ENCODE results near the gene RBPMS2.
"Not testable (repeated sequence)": the region's sequence is repeated elsewhere in the genome, so short reads cannot be mapped to it uniquely, and the experiment has no call there.

Gene RBPMS2

DNA sequence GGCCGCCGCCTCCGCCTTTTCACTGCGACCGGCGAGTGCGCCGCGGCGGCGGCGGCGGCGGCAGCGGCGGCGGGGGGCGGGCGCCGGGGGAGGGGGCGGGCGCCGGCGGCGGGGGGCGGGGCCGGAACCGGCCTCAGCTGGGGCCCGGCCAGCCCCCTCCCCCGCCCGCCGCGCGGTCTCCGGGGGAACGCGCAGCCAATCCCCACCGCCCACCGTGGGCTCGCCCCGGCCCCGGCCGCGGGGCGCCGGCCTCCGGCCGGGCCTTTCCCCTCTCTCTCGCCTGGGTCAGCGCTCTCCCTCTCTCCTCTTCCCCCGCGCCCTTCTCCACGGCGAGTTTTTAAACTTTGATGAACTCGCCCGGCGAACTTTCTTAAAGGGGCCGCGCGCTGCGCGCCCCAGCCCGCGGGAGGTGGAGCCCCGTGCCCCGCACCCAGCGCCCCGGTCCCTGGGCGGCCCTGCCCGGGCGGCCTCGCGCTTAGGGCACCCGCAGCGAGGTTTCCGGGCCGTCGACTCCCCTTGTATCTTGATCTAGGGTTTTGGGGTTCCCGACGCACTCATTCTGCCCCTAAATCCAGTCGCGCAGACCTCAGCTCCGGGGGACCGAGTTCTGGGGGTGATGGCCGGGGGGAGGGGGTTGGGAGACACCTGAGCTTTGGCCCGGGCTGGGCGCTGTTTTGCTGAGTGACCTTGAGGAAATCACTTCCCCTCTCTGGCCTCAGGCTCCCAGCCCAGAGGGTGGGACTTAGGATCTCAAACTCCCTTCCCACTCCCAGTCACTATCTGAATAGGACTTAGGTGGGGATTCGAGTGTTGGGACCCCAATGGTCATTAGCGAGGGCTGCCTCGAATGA is at the start of gene RBPMS2:
TSS of gene RBPMS2 (minus strand) at position 39 of the 851 bp plus-strand sequence. CDS start 270 bp downstream, outside the sequence.
- DNase-seq (ENCODE audit: low spot score), result peak; percentile 40

DNA sequence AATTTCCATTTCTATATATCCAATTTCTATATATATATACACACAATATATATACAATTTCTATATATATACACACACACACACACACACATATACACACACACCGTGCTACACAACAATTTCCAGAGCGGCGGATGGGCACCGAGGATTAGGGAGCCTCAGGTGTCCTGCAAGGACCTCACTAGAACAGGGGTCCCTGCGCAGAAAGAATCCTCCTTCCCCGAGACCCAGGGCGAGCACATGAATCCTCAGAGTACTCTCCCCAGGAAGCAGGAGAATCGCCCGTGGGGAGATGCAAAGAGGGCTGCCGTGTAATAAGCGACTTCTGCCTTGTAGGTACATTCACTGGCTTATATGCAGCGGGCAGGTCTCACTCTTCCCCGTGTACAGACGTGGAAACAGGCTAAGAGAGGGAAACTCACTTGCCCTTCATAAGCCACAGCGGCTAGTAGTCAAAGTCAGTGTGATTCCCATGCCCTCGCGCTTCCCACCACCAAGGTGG is 49.6 kb upstream of the RBPMS2 start:
- DNase-seq (ENCODE audit: low spot score), result no peak

DNA sequence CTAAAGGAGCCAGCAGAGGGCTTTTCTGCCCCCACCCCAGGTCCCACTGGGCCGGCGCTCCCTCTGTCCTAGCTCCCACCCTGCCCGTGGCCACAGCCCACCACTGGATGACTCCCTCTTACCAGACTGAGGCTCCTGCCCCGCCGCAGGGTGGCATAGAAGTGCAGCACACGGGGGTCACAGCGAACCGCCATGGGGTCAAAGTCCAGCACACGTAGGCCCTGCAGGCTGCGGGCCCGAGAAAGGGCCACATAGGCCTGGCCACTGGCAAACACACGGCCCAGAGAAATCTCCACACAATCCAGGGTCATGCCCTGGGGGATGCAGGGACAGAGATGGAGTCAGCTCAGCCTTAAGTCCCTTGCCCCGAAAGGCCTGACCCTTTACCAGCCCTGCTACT is 41.1 kb upstream of the RBPMS2 start:
- DNase-seq (ENCODE audit: low spot score), result no peak

DNA sequence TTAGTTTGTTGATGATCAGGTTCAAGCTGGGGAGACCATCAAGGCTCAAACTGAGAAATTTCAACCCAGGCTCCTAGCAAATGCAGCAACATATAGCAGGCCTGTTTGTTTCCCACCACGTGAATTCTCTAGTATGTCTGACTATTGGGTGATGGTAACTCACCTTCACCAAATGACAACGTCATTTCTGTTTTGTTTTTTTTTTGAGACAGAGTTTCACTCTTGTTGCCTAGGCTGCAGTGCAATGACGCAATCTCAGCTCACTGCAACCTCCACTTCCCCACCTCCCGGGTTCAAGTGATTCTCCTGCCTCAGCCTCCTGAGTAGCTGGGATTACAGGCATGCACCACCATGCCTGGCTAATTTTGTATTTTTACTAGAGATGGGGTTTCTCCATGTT is 39.6 kb upstream of the RBPMS2 start:
- DNase-seq (ENCODE audit: low spot score), result not testable (repeated sequence)

DNA sequence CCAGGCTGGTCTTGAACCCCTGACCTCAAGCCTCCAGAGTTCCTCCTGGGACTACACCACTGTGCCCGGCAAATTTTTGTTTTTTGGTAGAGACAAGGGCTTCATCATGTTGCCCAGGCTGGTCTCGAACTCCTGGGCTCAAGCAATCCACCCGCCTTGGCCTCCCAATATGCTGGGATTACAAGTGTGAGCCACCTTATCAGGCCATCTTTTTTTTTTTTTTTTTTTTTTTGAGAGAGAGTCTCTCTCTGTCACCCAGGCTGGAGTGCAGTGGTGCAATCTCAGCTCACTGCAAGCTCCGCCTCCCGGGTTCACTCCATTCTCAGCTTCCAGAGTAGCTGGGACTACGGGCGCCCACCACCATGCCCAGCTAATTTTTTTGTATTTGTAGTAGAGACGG is 38.9 kb upstream of the RBPMS2 start:
- DNase-seq (ENCODE audit: low spot score), result not testable (repeated sequence)

DNA sequence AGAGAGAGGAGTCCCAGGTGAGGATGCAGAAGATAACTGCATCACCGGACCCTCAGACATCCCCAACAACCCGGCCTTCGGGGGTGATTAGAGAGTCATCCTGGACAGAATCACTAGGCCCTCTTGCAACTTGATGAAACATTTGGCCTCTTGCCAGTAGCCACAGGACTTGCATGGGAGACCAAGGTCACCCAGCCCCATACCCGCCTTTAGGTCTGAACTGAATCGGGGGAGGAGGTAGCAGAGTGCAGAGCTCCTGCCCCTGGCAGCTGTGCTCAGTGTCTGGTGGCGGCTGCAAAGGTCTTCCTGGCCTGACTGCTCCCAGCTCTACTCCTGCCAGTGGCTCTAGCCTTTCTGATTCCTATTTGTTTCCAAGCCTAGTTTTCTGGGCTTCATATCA is 37.7 kb upstream of the RBPMS2 start:
- DNase-seq (ENCODE audit: low spot score), result no peak

DNA sequence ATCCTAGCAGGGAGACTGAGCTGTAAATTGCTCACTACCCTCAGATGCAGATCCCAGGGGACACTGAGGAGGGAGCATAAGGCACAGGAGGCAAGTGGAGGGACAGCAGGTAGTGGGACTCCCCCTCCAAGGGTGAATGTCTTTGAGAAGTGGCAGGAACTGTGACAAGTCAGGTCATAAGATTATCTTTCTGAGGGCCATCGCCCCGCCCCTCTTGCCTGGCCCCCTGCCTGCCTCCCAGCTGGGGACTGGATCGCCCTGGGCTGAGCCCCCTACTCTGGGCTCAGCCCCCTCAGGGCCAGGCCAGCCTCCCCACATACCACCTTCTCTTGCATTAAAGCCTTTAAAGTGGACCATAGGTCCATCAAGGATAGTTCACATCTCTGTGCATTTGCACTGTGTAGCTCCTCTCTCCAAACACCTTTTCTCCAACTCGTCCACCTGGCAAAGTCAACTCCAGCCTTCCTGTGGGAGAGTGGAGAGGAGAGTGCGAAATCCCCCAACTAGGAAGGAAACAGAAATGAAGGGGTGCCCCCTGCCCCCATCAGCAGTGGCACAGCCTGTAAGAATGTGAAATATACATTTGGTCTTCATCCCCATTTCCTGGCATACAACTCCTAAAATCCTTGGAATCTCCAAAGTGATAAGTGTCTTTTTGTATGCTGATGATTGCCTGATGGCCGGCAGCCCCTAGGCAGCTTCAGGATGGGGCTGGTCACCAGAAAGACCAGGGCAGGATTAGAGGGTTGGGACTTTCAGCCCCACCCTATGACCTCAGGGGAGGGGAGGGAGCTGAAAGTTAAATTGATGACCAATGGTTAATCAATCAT is 35.3 kb upstream of the RBPMS2 start:
- DNase-seq (ENCODE audit: low spot score), result no peak

DNA sequence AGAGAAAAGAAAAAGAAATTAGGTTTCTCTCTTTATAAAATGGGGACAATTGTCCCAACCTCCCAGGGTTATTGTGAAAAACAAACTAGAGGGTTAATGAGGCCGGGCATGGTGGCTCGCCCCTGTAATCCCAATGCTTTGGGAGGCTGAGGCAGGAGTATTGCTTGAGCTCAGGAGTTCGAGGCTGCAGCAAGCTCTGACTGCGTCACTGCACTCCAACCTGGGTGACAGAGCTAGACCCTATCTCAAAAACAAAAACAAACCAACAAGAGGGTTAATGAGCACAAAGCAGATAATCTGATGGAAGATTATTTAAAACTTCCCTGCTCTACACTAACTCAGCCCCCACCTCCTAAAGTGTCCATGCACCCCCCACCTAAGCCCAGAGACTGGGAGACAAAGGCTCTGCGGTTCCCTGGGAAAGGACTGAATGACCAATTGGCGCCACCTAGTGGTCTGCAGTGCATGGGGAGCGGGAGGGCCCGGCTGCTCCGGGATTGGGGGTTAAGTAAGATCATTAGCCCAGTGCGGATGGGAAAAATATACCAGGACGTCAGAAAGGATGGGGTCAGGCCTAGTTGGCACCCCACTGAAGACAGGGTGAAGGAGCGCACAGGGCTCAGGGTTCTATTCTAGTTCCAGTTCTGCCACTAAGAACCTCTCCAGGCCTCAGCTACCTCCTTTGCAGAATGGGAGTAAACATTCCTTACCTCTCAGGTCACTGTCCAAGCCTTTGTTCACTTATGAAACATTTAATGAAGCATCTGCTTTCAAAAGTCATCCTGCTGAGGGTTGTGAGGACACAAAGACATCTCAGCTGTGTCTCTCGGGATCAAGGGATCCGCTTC is 34.5 kb upstream of the RBPMS2 start:
- peak; percentile 89 for DNase-seq (ENCODE audit: low spot score)

DNA sequence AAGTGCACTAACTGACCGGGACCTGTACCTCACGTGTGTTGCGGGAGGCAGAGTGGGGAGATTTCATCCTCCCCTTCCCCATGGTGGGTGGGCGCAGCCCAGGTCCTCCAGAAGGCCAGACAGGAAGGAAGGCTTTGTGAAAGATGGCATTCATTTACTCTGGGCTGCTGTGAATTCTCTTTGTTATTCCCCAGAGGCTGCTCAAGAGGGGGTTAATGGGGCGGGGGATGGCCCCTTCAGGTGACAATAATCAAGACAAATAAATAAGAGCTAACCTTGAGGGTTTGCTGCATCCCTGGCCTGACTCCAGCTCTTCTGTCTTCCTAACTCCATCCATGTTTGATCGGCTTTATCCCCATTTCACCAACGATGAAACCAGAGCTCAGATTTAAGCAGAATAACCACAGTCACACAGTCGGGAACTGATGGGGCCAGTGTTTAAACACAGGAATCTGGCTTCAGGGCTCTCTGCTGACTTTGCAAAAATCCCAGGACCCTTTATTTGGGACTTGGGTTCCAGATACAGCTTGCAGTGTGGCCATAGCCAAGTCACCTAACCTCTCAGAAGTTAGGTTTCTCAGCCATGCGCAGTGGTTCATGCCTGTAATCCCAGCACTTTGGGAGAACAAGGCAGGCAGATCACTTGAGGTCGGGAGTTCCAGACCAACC is 33.5 kb upstream of the RBPMS2 start:
- no peak for DNase-seq (ENCODE audit: low spot score)

DNA sequence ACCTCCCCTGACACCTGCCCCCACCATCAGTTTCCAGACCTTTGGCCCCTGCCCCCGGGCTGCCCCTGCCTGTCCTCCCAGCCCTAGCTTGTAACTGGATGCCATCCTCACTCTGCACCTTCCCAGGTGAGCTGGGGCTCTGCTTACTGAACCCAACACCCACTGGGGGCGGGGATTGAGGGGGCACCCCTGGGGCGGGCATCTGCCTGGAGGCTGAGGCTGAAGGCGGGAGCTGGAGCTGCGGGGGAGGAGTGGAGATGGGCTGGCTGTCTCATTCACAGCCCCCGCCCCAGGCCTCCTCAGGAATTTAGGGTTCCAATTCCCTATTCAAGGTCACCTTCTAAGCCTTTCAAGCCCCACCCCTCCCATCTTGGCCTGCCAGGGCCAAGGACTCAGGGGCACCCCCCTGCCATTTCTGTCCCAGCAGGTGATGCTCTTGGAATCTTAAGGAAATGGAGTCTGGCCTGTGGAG is 32.4 kb upstream of the RBPMS2 start:
- DNase-seq (ENCODE audit: low spot score), result no peak

DNA sequence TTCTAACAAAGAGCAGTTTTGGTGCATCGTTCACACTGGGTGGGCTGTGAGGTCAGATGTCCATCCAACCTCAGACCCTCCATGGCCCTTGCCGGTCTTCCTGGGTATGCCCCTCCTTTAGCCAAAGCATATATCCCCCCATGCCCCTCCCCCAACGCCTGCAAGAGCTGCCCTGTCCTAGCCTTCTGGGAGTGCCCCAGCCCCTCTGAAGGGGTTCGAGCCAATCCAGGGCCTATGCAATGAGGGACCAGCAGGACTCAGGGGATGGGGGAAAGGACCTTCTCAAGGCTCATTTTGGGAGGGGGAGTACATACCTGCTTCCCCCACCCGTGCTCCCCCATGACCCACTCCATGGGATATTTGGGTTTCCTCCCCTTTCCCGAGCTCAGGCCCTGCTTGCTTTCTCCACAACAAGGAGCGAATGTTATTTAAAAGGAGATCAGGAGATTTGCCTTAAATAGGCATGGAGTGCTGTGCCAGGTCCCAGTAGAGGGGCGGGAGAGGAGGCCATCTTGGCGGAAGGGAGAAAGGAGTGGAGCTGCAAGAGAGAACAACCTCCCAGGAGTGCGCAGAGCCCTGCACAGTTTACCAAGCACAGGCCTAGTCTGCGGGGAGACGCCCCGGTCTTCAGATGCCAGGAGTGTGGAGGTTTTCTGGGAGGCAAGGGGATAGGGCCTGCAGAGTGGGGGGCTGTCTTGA is 31.8 kb upstream of the RBPMS2 start:
- no peak for DNase-seq (ENCODE audit: low spot score)

DNA sequence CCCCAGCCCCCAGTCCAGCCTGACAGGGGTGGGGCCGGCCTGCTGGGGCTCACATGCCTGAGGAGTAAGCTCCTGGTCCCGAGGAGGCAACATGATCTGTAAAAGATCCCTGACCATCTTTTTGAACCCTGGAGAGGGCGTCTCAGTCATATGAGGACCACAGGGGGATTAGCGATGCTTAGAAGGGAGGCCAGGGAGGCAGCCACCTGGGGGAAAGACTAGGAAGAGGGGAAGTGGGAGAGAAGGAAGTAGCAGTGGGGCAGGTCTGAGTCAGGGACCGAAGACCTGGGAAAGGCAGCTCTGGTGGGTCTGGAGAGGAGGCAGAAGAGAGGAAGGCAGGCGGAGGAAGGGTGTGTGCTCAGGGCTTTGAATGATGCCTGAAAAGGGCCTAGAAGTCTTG is 31.1 kb upstream of the RBPMS2 start:
- DNase-seq (ENCODE audit: low spot score), result no peak

DNA sequence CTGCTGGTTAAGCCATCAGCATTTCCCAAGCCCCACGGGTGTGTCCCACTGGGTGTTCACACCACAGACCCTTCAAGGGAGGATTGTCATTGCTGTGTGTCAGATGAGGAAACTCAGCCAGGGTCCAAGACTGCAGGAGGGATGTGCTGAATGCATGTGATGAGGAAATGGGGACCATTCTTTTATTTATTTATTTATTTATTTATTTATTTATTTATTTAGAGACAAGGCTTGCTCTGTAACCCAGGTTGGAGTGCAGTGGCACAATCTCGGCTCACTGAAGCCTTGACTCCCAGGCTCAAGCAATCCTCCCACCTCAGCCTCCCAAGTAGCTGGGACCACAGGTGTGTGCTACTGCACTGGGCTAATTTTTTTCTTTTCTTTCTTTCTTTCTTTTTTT is 29.2 kb upstream of the RBPMS2 start:
- no peak for DNase-seq (ENCODE audit: low spot score)

DNA sequence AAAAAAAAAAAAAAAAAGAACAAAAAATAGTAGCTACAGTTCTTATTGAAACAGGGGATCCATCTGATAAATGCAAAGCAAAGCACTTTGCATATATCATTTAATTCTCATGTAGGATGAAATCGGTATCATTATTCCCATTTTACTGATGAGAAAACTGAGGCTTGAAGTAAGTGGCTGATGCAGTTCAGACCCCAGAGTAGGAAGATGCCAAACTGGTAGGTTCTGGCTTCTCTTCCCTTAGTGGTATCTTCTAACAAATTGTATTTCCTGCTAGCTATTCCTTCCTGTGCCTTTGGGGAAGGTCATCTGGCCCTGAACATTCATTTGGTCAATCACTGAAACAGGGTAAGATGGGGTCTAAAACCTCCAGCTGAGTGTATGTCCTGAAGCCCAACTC is 28.1 kb upstream of the RBPMS2 start:
- DNase-seq (ENCODE audit: low spot score), result no peak

DNA sequence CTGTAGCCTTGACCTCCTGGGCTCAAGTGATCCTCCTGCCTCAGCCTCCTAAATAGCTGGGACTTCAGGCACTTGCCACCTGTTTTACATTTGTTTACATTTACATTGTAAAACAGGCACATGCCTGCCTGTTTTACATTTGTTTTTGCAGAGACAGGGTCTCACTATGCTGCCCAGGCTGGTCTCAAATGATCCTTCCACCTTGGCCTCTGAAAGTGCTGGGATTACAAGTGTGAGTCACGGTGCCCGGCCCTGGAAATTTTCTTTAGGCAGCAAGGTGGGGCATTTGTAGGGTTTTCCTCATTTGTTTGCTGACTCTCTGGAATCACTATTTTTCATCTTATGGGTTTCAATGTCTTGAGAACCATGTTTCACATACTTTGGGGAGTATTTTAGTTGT is 25.1 kb upstream of the RBPMS2 start:
- no peak for DNase-seq (ENCODE audit: low spot score)

DNA sequence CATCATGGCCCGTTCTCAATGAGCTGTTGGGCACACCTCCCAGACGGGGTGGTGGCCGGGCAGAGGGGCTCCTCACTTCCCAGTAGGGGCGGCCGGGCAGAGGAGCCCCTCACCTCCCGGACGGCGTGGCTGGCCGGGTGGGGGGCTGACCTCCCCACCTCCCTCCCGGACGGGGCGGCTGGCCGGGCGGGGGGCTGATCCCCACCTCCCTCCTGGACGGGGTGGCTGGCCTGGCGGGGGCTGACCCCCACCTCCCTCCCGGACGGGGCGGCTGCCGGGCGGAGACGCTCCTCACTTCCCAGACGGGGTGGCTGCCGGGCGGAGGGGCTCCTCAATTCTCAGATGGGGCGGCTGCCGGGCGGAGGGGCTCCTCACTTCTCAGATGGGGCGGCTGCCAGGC is 23.5 kb upstream of the RBPMS2 start:
- DNase-seq (ENCODE audit: low spot score), result not testable (repeated sequence)

DNA sequence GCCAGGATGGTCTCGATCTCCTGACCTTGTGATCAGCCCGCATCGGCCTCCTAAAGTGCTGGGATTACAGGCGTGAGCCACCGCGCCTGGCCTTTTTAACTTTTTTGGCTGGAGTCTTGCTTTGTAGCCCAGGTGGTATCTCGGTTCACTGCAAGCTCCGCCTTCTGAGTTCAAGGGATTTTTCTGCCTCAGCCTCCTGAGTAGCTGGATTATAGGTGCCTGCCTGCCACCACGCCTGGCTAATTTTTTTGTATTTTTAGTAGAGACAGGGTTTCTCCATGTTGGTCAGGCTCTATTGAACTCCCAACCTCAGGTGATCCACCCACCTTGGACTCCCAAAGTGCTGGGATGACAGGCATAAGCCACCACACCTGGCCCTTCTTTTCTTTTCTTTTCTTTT is 20.5 kb upstream of the RBPMS2 start:
- not testable (repeated sequence) for DNase-seq (ENCODE audit: low spot score)

DNA sequence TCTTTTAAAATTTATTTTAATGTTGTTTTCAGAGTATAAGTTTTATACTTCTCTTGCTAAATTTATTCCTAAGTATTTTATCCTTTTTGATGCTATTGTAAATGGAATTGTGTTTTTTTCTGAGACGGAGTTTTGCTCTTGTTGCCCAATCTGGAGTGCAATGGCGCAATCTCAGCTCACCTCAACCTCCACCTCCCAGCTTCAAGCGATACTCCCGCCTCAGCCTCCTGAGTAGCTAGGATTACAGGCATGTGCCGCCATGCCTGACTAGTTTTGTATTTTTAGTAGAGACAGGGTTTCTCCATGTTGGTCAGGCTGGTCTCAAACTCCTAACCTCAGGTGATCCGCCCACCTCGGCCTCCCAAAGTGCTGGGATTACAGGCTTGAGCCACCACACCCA is 19.9 kb upstream of the RBPMS2 start:
- not testable (repeated sequence) for DNase-seq (ENCODE audit: low spot score)

DNA sequence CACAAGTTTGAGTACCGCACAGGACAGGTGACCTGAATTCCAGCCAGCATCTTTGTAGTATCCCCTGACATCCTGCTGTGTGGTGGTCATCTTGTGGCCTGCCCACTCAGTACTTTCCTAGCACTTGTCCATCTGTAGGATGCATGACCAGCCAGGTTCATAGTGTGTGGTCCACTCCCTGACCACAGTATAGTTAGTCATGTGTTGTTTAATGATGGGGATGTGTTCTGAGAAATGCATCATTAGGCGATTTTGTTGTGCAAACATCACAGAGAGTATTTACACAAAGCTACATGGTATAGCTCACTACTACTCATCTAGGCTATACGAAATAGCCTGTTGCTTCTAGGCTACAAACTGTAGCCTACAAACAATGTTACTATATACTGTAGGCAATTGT is 16.9 kb upstream of the RBPMS2 start:
- DNase-seq (ENCODE audit: low spot score), result no peak

DNA sequence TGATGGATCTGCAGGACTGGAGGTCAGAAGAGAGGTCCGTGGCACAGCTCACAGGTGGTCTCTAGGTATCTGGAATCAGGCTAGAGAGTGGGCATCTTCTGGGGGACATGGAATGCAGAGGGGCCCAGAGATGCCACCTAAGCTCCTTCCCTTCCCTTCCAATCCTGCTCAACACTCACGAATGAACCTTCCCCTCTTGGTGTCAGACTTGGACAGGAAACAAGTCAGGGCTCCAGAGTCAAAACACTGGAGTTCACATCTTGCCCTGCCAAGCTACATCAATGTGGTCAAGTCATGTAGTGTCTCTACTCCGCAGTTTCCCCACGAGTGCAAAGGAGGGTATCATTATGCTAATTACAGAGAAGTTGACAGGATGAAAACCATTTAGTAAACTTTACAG is 16.0 kb upstream of the RBPMS2 start:
- no peak for DNase-seq (ENCODE audit: low spot score)

DNA sequence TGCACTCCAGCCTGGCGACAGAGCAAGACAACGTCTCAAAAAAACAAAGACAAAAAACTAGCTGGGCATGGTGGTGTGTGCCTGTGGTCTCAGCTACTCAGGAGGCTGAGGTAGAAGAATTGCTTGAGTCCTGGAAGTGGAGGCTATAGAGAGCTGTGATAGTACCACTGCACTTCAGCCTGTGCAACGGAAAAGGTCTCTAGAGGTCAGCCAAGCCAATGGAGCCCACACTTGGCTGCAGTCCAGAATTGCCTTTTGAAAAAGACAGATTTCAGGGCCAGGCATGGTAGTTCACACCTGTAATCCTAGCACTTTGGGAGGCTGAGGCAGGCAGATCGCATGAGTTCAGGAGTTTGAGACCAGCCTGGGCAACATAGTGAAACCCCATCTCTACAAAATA is 8.4 kb upstream of the RBPMS2 start:
- DNase-seq (ENCODE audit: low spot score), result no peak
